Spleen (tissue), 13 donors: ENCODE data around the gene PPFIA1. TPM values are rescaled to one million over a fixed set of nuclear protein-coding genes. Genes with fewer than 3 reads are reported as not detected.
A peak's percentile ranks its signal among the peaks of the same experiment; 100 is the strongest.

ENCODE experiments used
- DNase-seq: peaks from one replicate; pipeline ENCODE4 v3.0.0-alpha.2; 2020
- H3K27ac ChIP-seq, 8 donors: fragments of 200-600 bp; sonication (generic) in 7 of 8; 1 replicate in 4 of 8; 2 replicates in 4 of 8; pipeline versions ENCODE4 v1.5.0 to v1.8.0; 2016 to 2021; ENCODE audit warnings: inconsistent platforms in 4 of 8, mild to moderate bottlenecking in 4 of 8, moderate library complexity in 1 of 8
- H3K27me3 ChIP-seq, 7 donors: fragments of 200-600 bp; sonication (generic) in 6 of 7; replicated peaks in 1 of 7; 1 replicate in 4 of 7; 2 replicates in 3 of 7; pipeline versions ENCODE4 v1.5.0 to v1.8.0; 2016 to 2021; ENCODE audit warnings: inconsistent platforms in 3 of 7, mild to moderate bottlenecking in 1 of 7
- H3K36me3 ChIP-seq, 6 donors: fragments of 200-600 bp; sonication (generic) in 5 of 6; 1 replicate in 4 of 6; 2 replicates in 2 of 6; pipeline versions ENCODE4 v1.5.0 to v1.8.0; 2016 to 2021; ENCODE audit warnings: inconsistent platforms in 2 of 6
- H3K4me1 ChIP-seq, 6 donors: fragments of 200-600 bp; sonication (generic) in 5 of 6; 1 replicate in 3 of 6; 2 replicates in 3 of 6; pipeline versions ENCODE4 v1.5.0 to v1.8.0; 2016 to 2021; ENCODE audit warnings: inconsistent platforms in 3 of 6
- H3K4me3 ChIP-seq, 8 donors: fragments of 200-600 bp; sonication (generic) in 7 of 8; 1 replicate in 4 of 8; 2 replicates in 4 of 8; pipeline versions ENCODE4 v1.5.0 to v1.8.0; 2016 to 2021; ENCODE audit warnings: inconsistent platforms in 4 of 8, mild to moderate bottlenecking in 4 of 8, moderate library complexity in 2 of 8
- H3K9me3 ChIP-seq, 8 donors: fragments of 200-600 bp; sonication (generic) in 7 of 8; 1 replicate in 4 of 8; 2 replicates in 4 of 8; pipeline versions ENCODE4 v1.5.0 to v1.8.0; 2016 to 2021; ENCODE audit warnings: inconsistent platforms in 4 of 8
- POLR2A ChIP-seq, 3 donors: fragments of 450-650 bp; IDR thresholded peaks; one replicate each; pipeline ENCODE4 v1.5.1; 2017; ENCODE audit warnings: antibody characterized with exemption in 3 of 3, mild to moderate bottlenecking in 1 of 3
- POLR2AphosphoS5 ChIP-seq, 3 donors: sonication (generic); formaldehyde crosslinking; IDR thresholded peaks; one replicate each; pipeline ENCODE4 v1.5.1; 2017; ENCODE audit warnings: antibody characterized with exemption in 3 of 3
- WGBS, 5 donors: extraction: QIAGEN DNeasy Blood & Tissue Kit in 3 of 5; methylation state at CpG; one replicate each; pipeline versions ENCODE4 v1.1.5 to v1.1.7; 2013 to 2018; 5-methylcytosine and 5-hydroxymethylcytosine counted together
- intact Hi-C: fragments of 100-400 bp; cut with DNase I; formaldehyde crosslinking; loops from one replicate; pipeline ENCODE4 v1.15.0; 2023; ENCODE audit warnings: low total_unique reads
- long read RNA-seq, 2 donors: transcript quantifications; one replicate each; lab custom pipeline, GENCODE V29; 2026
- polyA plus RNA-seq, 3 donors: library from polyadenylated mRNA; stranded (reverse); fragments of 200-250 nt; gene quantifications; one replicate each; pipeline ENCODE4 v1.2.1, GENCODE V29; 2013
- total RNA-seq, 7 donors: library from RNA; depleted of rRNA in 3 of 7; stranded (reverse); fragments of >200 nt in 3 of 7; fragmentation: NEBNext Ultra II Directional in 4 of 7; extraction: Animal tissue kit (Norgen Biotek cat#: 25700) in 4 of 7; gene quantifications; one replicate each; pipeline versions ENCODE4 v1.1.0 to v1.2.1, GENCODE V29; 2016 to 2021
- TF ChIP-seq, protein P1 (sequence below), 11 experiments: fragments of 200-600 bp in 7 of 11; fragments of 450-650 bp in 4 of 11; sonication (generic) in 4 of 11; IDR thresholded peaks in 8 of 11; conservative IDR thresholded peaks in 3 of 11; 1 replicate in 7 of 11; 2 replicates in 4 of 11; pipeline versions ENCODE4 v1.4.0 to v1.8.0; 2016 to 2021; ENCODE audit warnings: antibody characterized with exemption in 11 of 11, inconsistent platforms in 4 of 11, mild to moderate bottlenecking in 1 of 11
- donor health status: healthy with polysubstance abuse.
- donor health status: DM: no; HTN: no; CAD: no; lungs with moderate emphysema.
- donor health status: DM: no; HTN: no; CAD: no.
- donor health status: Bipolar disorder and iron deficiency.
- donor health status: healthy.
- donor health status: DM: no; HTN: no; CAD: no.
- donor health status: DM: yes; HTN: yes; CAD: no.

Gene PPFIA1
- total RNA-seq, result 10 to 100 TPM; 46.1 to 73.5 (median 64.6) TPM
- 10 to 100 TPM in 2 of 3 donors, 1 to 10 TPM in 1; 7.6 to 18.4 (median 18.3) TPM for polyA plus RNA-seq
- long read RNA-seq, donor 1, partial matches to known transcripts, result 0 of 1 reads
- long read RNA-seq, donor 1, other reads (novel, unspliced or antisense), result 0 of 1 reads
- long read RNA-seq, donor 2, partial matches to known transcripts, result 0 of 2 reads
- long read RNA-seq, donor 2, other reads (novel, unspliced or antisense), result 0 of 2 reads

DNA sequence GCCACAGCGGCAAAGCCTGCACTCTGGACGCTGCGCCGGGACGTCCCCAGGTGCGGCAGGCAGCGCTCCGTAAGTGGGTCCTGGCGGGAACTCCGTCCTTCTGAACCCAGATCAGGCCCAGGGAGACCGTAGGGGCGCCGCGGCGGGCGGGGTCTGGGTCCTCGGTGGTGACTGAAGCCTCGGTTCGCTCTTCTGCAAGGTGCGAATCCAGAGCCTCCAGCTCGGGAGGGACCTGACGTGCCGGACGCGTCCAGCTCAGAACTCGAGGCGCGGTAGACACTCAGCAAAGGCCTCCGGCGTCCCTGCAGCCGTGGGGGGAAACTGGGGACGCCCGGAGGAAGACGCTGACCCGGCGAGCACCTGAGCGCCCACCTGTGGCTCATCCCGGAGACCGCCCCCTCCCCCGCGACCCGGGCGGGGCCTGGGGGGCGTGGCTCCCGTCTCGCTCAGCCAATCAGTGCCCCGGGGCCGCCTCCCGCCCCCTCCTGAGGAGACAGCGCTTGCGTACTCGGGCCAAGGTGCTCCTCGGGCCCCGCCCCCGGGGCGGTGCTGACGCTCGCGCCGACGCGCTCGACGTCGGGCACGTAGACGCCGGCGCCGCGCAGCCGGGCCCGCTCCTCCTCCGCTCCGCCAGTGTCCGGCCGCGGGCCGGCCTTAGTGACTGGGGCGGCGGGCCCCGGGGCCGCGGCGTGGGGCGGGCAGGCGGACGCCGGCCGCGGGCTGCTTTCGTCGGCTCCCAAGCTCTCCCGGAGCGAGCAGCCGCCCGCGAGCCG, at the start of gene PPFIA1:
Gene PPFIA1, plus strand, starts transcription at position 587 of the 773 bp plus-strand sequence. CDS start 1,483 bp downstream, outside the sequence.
- Histone ChIP-seq H3K27me3 (peaks cover 0 to 39% (median 3%) of the 10 kb centered on the region in 7 donors), H3K36me3 (peaks cover 0 to 35% (median 16%) of the 10 kb centered on the region in 6 donors), H3K4me1 (peaks cover 12 to 54% (median 42%) of the 10 kb centered on the region in 6 donors), H3K27ac (peak within 1 kb of the TSS; percentile 70 to 97 (median 92)), H3K9me3 (no peaks in the 10 kb centered on the region), H3K4me3 (peak within 1 kb of the TSS; percentile 84 to 97 (median 93))
- TF ChIP-seq, protein P1, sequence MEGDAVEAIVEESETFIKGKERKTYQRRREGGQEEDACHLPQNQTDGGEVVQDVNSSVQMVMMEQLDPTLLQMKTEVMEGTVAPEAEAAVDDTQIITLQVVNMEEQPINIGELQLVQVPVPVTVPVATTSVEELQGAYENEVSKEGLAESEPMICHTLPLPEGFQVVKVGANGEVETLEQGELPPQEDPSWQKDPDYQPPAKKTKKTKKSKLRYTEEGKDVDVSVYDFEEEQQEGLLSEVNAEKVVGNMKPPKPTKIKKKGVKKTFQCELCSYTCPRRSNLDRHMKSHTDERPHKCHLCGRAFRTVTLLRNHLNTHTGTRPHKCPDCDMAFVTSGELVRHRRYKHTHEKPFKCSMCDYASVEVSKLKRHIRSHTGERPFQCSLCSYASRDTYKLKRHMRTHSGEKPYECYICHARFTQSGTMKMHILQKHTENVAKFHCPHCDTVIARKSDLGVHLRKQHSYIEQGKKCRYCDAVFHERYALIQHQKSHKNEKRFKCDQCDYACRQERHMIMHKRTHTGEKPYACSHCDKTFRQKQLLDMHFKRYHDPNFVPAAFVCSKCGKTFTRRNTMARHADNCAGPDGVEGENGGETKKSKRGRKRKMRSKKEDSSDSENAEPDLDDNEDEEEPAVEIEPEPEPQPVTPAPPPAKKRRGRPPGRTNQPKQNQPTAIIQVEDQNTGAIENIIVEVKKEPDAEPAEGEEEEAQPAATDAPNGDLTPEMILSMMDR (IDR thresholded peaks at IDR 0.05 in 8 of 11, conservative IDR thresholded peaks at IDR 0.05 in 3 of 11), result peak in 2 of 11 experiments; percentile 33 to 37
- TF ChIP-seq POLR2AphosphoS5 (IDR thresholded peaks at IDR 0.05) (peak; percentile 80 to 89 (median 84)), POLR2A (IDR thresholded peaks at IDR 0.05) (peak in 2 of 3 donors; percentile 62 to 79)
- intact Hi-C loops, result no loop called here
- peak; percentile 98 for DNase-seq
- 0 to 1% (median 1%) methylated on average over 21 to 99 of the region's 99 CpGs for WGBS, 5 donors

DNA sequence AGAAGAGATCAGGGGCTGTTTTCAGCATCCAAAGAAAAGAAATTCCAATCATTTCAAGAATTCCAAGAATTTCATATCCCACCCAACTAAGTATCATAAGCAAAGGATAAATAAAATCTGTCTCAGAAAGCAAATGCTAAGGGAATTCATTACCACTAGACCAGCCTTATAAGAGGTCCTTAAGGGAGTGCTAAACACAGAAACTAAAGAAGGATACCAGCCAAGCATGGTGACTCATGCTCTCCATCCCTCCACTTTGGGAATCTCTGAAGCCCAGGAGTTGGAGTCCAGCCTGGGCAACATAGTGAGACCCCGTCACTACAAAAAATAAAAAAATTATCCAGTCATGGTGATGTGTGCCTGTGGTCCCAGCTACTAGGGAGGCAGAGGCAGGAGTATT, 49.6 kb upstream of the PPFIA1 start:
- no peak for TF ChIP-seq POLR2AphosphoS5 (IDR thresholded peaks at IDR 0.05)
- no peak for TF ChIP-seq POLR2A (IDR thresholded peaks at IDR 0.05)
- TF ChIP-seq, protein P1 (IDR thresholded peaks at IDR 0.05 in 8 of 11, conservative IDR thresholded peaks at IDR 0.05 in 3 of 11), result no peak
- intact Hi-C loops, result no loop called here
- H3K27ac ChIP-seq, result peak overlapping the region in 5 of 8 donors; percentile 62 to 79 (median 65)
- peaks cover 0 to 4% (median 0%) of the 10 kb centered on the region in 7 donors for H3K27me3 ChIP-seq
- no peak overlapping the region for H3K4me3 ChIP-seq
- H3K4me1 ChIP-seq, result peaks cover 0 to 6% (median 0%) of the 10 kb centered on the region in 6 donors
- H3K9me3 ChIP-seq, result no peaks in the 10 kb centered on the region
- 86 to 100% (median 95%) methylated on average over 1 of the region's 1 CpG for WGBS, 5 donors
- H3K36me3 ChIP-seq, result no peaks in the 10 kb centered on the region
- DNase-seq, result no peak

DNA sequence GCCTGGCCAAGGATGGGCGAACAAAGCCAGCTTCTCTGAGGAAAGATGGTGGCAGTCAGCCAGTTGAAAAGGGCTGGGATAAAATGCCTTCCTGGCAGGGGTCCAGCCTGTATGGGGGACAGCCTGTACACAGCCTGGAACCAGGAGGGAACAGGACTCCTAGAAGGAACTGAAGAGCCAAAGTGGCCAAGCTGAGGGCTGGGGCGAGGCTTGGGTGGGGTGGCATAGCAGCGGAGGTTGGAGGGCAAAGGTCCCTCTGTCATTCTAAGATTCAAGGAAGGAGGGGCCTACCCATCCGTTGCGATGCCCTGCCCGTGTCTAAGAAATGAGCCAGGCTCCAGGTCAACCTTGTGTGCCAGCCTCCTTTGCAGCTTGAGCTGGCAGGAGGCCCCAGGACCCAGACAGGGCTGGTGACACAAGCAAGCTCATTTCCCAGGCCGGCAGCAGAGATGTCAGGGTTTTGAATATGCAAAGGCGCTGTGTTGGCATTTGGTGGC, 44.8 kb upstream of the PPFIA1 start:
- TF ChIP-seq POLR2A (IDR thresholded peaks at IDR 0.05) (no peak), POLR2AphosphoS5 (IDR thresholded peaks at IDR 0.05) (no peak)
- TF ChIP-seq, protein P1 (IDR thresholded peaks at IDR 0.05 in 8 of 11, conservative IDR thresholded peaks at IDR 0.05 in 3 of 11), result no peak
- Histone ChIP-seq H3K27me3 (no peaks in the 10 kb centered on the region), H3K36me3 (no peaks in the 10 kb centered on the region), H3K4me3 (no peak overlapping the region), H3K4me1 (peaks cover 0 to 5% (median 0%) of the 10 kb centered on the region in 6 donors), H3K9me3 (no peaks in the 10 kb centered on the region), H3K27ac (no peak overlapping the region)
- intact Hi-C loops, result no loop called here
- DNase-seq, result no peak
- WGBS, 5 donors, result 63 to 85% (median 75%) methylated on average over 7 to 8 of the region's 8 CpGs

DNA sequence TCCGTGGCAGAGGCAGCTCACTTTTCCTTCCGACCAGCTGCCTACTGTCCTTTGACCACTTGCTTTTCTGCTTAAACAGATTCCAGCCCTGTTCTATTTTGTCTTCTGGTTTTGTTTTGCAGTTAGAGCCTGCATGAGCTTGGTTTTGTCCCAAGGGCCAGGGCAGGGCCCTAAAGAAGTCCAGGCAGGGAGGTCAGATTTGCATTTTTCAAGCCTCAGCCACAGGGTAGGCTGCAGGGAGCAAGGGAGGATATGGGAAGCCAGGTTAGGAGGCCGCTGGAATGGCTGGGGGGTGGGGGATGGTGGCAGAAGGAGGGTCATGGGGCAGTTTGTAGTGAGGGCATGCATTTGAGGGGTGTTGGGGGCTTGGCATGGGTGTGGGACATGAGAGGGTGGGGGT, 44.3 kb upstream of the PPFIA1 start:
- 75 to 92% (median 79%) methylated on average over 3 of the region's 3 CpGs for WGBS, 5 donors
- H3K36me3 ChIP-seq, result no peaks in the 10 kb centered on the region
- TF ChIP-seq POLR2A (IDR thresholded peaks at IDR 0.05), result no peak
- TF ChIP-seq POLR2AphosphoS5 (IDR thresholded peaks at IDR 0.05), result no peak
- TF ChIP-seq, protein P1 (IDR thresholded peaks at IDR 0.05 in 8 of 11, conservative IDR thresholded peaks at IDR 0.05 in 3 of 11), result no peak
- no peaks in the 10 kb centered on the region for H3K9me3 ChIP-seq
- no peaks in the 10 kb centered on the region for H3K27me3 ChIP-seq
- intact Hi-C loops, result no loop called here
- H3K27ac ChIP-seq, result no peak overlapping the region
- H3K4me3 ChIP-seq, result no peak overlapping the region
- peaks cover 0 to under 1% (median 0%) of the 10 kb centered on the region in 6 donors for H3K4me1 ChIP-seq
- no peak for DNase-seq
